SK-N-SH treated with all-trans-retinoic acid at 6 μM for 48 hours (cell line): ENCODE results near the gene RP2.

Source experiments
- OSR1 ChIP-seq: fragments of 250-450 bp; sonication (Bioruptor Pico); IDR thresholded peaks from 2 replicates; pipeline ENCODE4 v1.8.0; 2022; ENCODE audit warnings: moderate library complexity, mild to moderate bottlenecking, inconsistent platforms
- RARB ChIP-seq: fragments of 250-450 bp; sonication (Bioruptor Pico); IDR thresholded peaks from 2 replicates; pipeline ENCODE4 v1.8.0; 2021; ENCODE audit warnings: mild to moderate bottlenecking, moderate library complexity

DNA sequence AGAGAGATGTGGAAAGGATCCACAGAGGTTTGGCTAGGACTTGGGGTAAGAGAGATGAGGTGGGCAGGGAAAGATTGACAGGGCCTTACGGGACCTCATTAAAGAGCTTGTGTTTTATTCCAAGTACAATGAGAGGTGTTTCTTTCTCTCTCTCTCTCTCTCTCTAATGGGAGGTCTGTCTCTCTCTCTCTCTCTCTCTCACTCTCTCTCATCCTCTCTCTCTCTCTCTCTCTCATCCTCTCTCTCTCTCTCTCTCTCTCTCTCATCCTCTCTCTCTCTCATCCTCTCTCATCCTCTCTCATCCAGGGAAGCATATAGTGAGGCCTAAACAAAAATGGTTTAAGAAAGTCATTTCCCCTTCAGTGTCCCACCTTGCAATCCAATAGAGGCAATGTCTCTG lies 80.8 kb downstream of the RP2 start:
- TF ChIP-seq OSR1 (CRISPR knock-in tag) (no peak), RARB (CRISPR knock-in tag) (no peak)
